A375 (cell line): ENCODE measurements around the gene SUCO. TPM values are rescaled to one million over a fixed set of nuclear protein-coding genes. Genes with fewer than 3 reads are reported as not detected.

Experiments
- small RNA-seq: library from RNA; depleted of rRNA; stranded (forward); fragments of <200 nt; gene quantifications from one replicate; pipeline ENCODE3, GENCODE V24; 2014
- total RNA-seq: library from RNA; depleted of rRNA; stranded (reverse); fragments of >200 nt; shearing (Covaris generic); gene quantifications from 2 replicates; pipeline ENCODE4 v1.2.3, GENCODE V29; 2014; rRNA removed

SUCO gene
- 25.5 and 28.6 TPM in 2 replicates for total RNA-seq

DNA sequence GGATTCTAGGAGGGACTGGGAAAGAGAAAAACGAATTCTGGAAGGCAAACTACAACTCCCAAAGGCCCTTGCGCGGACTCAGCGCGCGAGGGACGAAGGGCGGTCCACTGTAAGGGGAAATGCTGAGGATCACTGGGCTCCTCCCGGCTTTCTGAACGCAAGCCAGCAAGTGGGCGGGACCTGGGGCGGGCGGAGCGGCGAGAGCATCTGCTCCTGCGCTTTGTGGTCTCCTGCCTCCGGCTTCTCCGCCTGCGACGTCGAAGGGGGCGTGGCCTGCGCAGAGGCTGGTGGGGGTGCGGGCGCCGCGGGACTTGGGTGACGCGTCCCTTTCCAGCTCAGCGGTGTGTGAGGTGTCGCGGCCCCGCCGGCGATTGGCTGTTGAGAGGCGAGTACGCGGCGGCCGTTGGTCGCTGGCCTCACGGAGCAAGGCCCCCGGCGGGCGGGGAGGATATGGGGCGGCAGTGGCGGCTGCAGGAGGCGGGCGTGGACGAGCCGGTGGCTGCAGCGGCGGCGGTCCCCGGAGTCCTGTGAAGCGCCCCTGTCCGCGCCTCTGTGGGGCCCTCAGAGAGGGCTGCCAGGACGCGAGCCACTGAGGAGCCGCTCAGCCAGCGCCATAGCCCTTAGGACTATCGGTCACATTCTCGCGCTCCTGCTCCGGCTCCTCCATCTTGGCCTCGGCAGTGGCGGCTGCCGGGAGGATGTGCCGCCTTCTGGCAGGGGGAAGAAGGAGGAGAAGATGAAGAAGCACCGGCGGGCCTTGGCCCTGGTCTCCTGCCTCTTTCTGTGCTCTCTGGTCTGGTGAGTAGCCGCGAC lies at the start of gene SUCO:
SUCO (plus strand) TSS at position 451 of the 813 bp plus-strand sequence; CDS start at position 737, 286 bp downstream.

DNA sequence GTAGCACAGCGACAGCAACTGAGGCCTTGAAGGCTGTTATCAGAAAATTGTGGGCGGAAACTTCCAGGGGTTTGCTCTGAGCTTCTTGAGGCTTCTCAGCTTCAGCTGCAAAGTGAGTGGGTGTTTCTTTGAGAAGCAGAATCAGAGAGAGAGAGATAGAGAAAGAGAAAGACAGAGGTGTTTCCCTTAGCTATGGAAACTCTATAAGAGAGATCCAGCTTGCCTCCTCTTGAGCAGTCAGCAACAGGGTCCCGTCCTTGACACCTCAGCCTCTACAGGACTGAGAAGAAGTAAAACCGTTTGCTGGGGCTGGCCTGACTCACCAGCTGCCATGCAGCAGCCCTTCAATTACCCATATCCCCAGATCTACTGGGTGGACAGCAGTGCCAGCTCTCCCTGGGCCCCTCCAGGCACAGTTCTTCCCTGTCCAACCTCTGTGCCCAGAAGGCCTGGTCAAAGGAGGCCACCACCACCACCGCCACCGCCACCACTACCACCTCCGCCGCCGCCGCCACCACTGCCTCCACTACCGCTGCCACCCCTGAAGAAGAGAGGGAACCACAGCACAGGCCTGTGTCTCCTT lies 126.0 kb downstream of the SUCO start, which contains the start of gene FASLG:
FASLG (plus strand) TSS at position 233 of the 583 bp plus-strand sequence; CDS start at position 332, 99 bp downstream.

Small RNAs within 50 kb of the gene (small RNA-seq; reads per million reads assigned to genes)
- not detected for gene RNU6-693P

Other genes with a start within 250 kb of the SUCO start
- not detected in 2 replicates for gene C1orf105, start 112.5 kb upstream of the SUCO start, total RNA-seq
- gene PIGC, start 89.1 kb upstream of the SUCO start, total RNA-seq = 26.9 and 28.7 TPM in 2 replicates
- gene FASLG, start 126.0 kb downstream of the SUCO start, total RNA-seq = not detected in 2 replicates